Gastrocnemius medialis (tissue), 4 donors: ENCODE data around the gene CPZ.

Source experiments
- CTCF ChIP-seq, 5 experiments: fragments of 450-650 bp in 3 of 5; fragments of 200-600 bp in 2 of 5; sonication (generic) in 2 of 5; IDR thresholded peaks in 4 of 5; conservative IDR thresholded peaks in 1 of 5; 1 replicate in 4 of 5; 2 replicates in 1 of 5; pipeline ENCODE4 v1.5.1; 2016 to 2019; ENCODE audit warnings: antibody characterized with exemption in 5 of 5, mild to moderate bottlenecking in 3 of 5, moderate library complexity in 3 of 5
- POLR2A ChIP-seq, 2 donors: fragments of 450-650 bp; IDR thresholded peaks; one replicate each; pipeline ENCODE4 v1.6.1; 2017; ENCODE audit warnings: antibody characterized with exemption in 2 of 2, mild to moderate bottlenecking in 2 of 2, moderate library complexity in 2 of 2

- TF ChIP-seq POLR2A (IDR thresholded peaks at IDR 0.05): no peak
- TF ChIP-seq CTCF (IDR thresholded peaks at IDR 0.05 in 4 of 5, conservative IDR thresholded peaks at IDR 0.05 in 1 of 5): no peak
These were observed 19.3 kb upstream of the CPZ start for GRCh38 chr4:8573266-8573665.
